ENCODE results near the gene ERC1.

DNA sequence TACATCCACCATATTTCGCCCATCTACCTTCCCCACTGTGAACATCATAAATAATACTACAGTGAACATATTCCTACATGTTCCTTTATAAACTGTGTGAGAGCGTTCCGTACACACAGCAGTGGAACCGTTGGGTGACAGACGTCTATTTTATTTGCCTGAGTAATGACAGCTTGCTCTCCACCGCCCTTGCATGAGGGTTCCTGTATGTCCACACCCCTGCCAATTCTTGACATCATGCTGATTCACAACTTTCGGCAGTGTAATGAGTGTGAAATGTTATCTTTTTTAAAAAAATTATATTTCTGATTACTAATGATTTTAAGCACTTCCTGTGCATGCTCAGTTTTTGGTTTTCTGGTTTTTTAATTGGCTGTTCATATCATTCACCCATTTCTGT lies 37.2 kb upstream of the ERC1 start:
- TF ChIP-seq TEAD4 (IDR thresholded peaks at IDR 0.05; ENCODE audit: low read length) (no peak), TEAD4 (CRISPR knock-in tag; IDR thresholded peaks at IDR 0.05; ENCODE audit: borderline replicate concordance) (no peak), TRIM24 (IDR thresholded peaks at IDR 0.05) (no peak), TOE1 (IDR thresholded peaks at IDR 0.05; ENCODE audit: borderline replicate concordance) (no peak), TOE1 (CRISPR knock-in tag; IDR thresholded peaks at IDR 0.05; ENCODE audit: borderline replicate concordance, low read depth) (no peak), SMARCC2 (IDR thresholded peaks at IDR 0.05; ENCODE audit: low read depth) (no peak), EWSR1 (IDR thresholded peaks at IDR 0.05; ENCODE audit: borderline replicate concordance, low read depth, partially characterized antibody) (no peak), RFX7 (CRISPR knock-in tag; IDR thresholded peaks at IDR 0.05) (no peak), HSF4 (CRISPR knock-in tag; IDR thresholded peaks at IDR 0.05; ENCODE audit: borderline replicate concordance) (no peak), STAT5A (IDR thresholded peaks at IDR 0.05; ENCODE audit: borderline replicate concordance, low read length) (no peak), SMARCB1 (IDR thresholded peaks at IDR 0.05; ENCODE audit: insufficient read length, low read depth) (no peak), SIX5 (IDR thresholded peaks at IDR 0.05; ENCODE audit: borderline replicate concordance in 1 of 2, insufficient read depth in 1 of 2, low read depth in 1 of 2, low read length in 2 of 2) (no peak), TBP (optimal IDR thresholded peaks at IDR 0.05; ENCODE audit: low read depth, low read length) (no peak)
- TF ChIP-seq, protein P1, sequence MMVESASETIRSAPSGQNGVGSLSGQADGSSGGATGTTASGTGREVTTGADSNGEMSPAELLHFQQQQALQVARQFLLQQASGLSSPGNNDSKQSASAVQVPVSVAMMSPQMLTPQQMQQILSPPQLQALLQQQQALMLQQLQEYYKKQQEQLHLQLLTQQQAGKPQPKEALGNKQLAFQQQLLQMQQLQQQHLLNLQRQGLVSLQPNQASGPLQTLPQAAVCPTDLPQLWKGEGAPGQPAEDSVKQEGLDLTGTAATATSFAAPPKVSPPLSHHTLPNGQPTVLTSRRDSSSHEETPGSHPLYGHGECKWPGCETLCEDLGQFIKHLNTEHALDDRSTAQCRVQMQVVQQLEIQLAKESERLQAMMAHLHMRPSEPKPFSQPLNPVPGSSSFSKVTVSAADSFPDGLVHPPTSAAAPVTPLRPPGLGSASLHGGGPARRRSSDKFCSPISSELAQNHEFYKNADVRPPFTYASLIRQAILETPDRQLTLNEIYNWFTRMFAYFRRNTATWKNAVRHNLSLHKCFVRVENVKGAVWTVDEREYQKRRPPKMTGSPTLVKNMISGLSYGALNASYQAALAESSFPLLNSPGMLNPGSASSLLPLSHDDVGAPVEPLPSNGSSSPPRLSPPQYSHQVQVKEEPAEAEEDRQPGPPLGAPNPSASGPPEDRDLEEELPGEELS (CRISPR knock-in tag; IDR thresholded peaks at IDR 0.05; ENCODE audit: borderline replicate concordance): no peak
- TF ChIP-seq, protein P2, sequence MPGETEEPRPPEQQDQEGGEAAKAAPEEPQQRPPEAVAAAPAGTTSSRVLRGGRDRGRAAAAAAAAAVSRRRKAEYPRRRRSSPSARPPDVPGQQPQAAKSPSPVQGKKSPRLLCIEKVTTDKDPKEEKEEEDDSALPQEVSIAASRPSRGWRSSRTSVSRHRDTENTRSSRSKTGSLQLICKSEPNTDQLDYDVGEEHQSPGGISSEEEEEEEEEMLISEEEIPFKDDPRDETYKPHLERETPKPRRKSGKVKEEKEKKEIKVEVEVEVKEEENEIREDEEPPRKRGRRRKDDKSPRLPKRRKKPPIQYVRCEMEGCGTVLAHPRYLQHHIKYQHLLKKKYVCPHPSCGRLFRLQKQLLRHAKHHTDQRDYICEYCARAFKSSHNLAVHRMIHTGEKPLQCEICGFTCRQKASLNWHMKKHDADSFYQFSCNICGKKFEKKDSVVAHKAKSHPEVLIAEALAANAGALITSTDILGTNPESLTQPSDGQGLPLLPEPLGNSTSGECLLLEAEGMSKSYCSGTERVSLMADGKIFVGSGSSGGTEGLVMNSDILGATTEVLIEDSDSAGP (CRISPR knock-in tag; IDR thresholded peaks at IDR 0.05): no peak
- TF ChIP-seq, protein P3, sequence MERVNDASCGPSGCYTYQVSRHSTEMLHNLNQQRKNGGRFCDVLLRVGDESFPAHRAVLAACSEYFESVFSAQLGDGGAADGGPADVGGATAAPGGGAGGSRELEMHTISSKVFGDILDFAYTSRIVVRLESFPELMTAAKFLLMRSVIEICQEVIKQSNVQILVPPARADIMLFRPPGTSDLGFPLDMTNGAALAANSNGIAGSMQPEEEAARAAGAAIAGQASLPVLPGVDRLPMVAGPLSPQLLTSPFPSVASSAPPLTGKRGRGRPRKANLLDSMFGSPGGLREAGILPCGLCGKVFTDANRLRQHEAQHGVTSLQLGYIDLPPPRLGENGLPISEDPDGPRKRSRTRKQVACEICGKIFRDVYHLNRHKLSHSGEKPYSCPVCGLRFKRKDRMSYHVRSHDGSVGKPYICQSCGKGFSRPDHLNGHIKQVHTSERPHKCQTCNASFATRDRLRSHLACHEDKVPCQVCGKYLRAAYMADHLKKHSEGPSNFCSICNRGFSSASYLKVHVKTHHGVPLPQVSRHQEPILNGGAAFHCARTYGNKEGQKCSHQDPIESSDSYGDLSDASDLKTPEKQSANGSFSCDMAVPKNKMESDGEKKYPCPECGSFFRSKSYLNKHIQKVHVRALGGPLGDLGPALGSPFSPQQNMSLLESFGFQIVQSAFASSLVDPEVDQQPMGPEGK (CRISPR knock-in tag; IDR thresholded peaks at IDR 0.05; ENCODE audit: borderline replicate concordance): no peak

Data from K562 (cell line).